ENCODE data around the gene PATZ1. TPM values are rescaled to one million over a fixed set of nuclear protein-coding genes. Genes with fewer than 3 reads are reported as not detected.
"Not testable (repeated sequence)": the region's sequence is repeated elsewhere in the genome, so short reads cannot be mapped to it uniquely, and the experiment has no call there.

The PATZ1 gene
- total and polyA plus RNA-seq, 2 of the 4 experiments (the other 2 are of a cell fraction): 6.5 to 10.5 TPM

GRCh38 chr22:31348009-31348337 lies 1.8 kb upstream of the PATZ1 start:
- Histone ChIP-seq H3K4me2 (ENCODE audit: low read depth, low read length) (peak overlapping the region; percentile 85; the same call in 1 of the 2 replicates), H3K14ac (replicated peaks; ENCODE audit: low read depth, low read length) (peak overlapping the region; percentile 57; the same call in 1 of the 2 replicates), H3K4ac (ENCODE audit: low read depth, low read length) (peak overlapping the region; percentile 72), H3K36me3 (ENCODE audit: control insufficient read depth, insufficient read depth, low read length) (peaks cover 11% of the 10 kb centered on the region; the same call in 1 of the 2 replicates), H2AK9ac (replicated peaks; ENCODE audit: low read depth, low read length, poor library complexity) (peak overlapping the region; percentile 90), H3K79me1 (ENCODE audit: low read depth in 1 of 2, low read length in 2 of 2) (peaks cover 11 to 39% of the 10 kb centered on the region in 2 experiments; a peak in 3 of 4 replicates), H3K9me1 (ENCODE audit: insufficient read depth, low read length) (peaks cover 20% of the 10 kb centered on the region), H3K4me1 (ENCODE audit: control insufficient read depth, insufficient read depth, low read length) (peaks cover 23% of the 10 kb centered on the region), H2AFZ (replicated peaks; ENCODE audit: low read length, poor library complexity) (peak overlapping the region; percentile 90), H4K8ac (ENCODE audit: low read depth in 2 of 2, low read length in 2 of 2) (peak overlapping the region; percentile 92 to 94; a peak in 3 of 4 replicates), H3K9ac (ENCODE audit: low read depth, low read length) (peak overlapping the region; percentile 34; the same call in 1 of the 2 replicates), H3K23ac (ENCODE audit: low read depth, low read length) (peak overlapping the region; percentile 43), H4K20me1 (ENCODE audit: insufficient read depth, low read length) (peaks cover 28% of the 10 kb centered on the region)
- H4K91ac ChIP-seq (ENCODE audit: insufficient read depth, low read depth, low read length); CTCF ChIA-PET; BruUV-seq (replicated peaks); H3K9me3 ChIP-seq (ENCODE audit: control insufficient read depth, insufficient read depth, low read length); POLR2A ChIA-PET (ENCODE audit: unreplicated experiment); H3K27ac ChIP-seq (ENCODE audit: insufficient read depth, low read length); dilution Hi-C loops (cut with HindIII; ENCODE audit: low sequenced_read_pairs, unreplicated experiment); H2AK5ac ChIP-seq (ENCODE audit: low read depth, low read length); H4K5ac ChIP-seq (ENCODE audit: low read depth, low read length); H3K27me3 ChIP-seq (ENCODE audit: control insufficient read depth, insufficient read depth, low read length); DNase-seq; H2BK15ac ChIP-seq (ENCODE audit: low read depth, low read length); H3K4me3 ChIP-seq (ENCODE audit: insufficient read depth, low read depth, low read length); H3K56ac ChIP-seq (ENCODE audit: extremely low read depth, insufficient read depth, low read length); H3K18ac ChIP-seq (ENCODE audit: low read depth, low read length); H2BK5ac ChIP-seq (ENCODE audit: low read depth, low read length, poor library complexity, severe bottlenecking); H2BK120ac ChIP-seq (ENCODE audit: low read depth, low read length); H2BK20ac ChIP-seq (ENCODE audit: low read depth, low read length); ATAC-seq (ENCODE audit: low read depth): not testable (repeated sequence)
- WGBS, 2 experiments (ENCODE audit: extremely low coverage in 2 of 2, insufficient read length in 1 of 2): no CpG with 5 or more reads among the region's 16 CpGs
- in situ Hi-C loops (cut with MboI; ENCODE audit: low sequenced_read_pairs) (loop anchor here (5.0 to 10.0 kb wide), 2 partner anchors 49 to 63 kb away; partner anchors contain the start of gene DRG1), intact Hi-C loops (cut with micrococcal nuclease) (loop anchor here (5.0 kb wide), 1 partner anchor 284 kb away; no protein-coding TSS in a partner anchor)

Data from IMR-90 (cell line).